Fibroblast of villous mesenchyme (primary cell): ENCODE data around the gene TRIOBP. TPM values are rescaled to one million over a fixed set of nuclear protein-coding genes. Genes with fewer than 3 reads are reported as not detected.

Experiments used
- DNase-seq: peaks from one replicate; pipeline ENCODE4 v3.0.0-alpha.2; 2010; ENCODE audit warnings: low read depth
- H3K4me3 ChIP-seq: 2 replicates; pipeline ENCODE4 v1.5.1; 2011; ENCODE audit warnings: low read depth, mild to moderate bottlenecking, low read length
- CTCF ChIP-seq: IDR thresholded peaks from 2 replicates; pipeline ENCODE4 v1.5.1; 2012; ENCODE audit warnings: low read depth, mild to moderate bottlenecking, low read length; ENCODE audit not compliant: insufficient read depth
- total RNA-seq: library from RNA; depleted of rRNA; stranded (reverse); fragments of >200 nt; gene quantifications from 2 replicates; pipeline ENCODE4 v1.2.3, GENCODE V29; 2012

TRIOBP gene
- total RNA-seq, 1 donor, result 121 TPM

DNA sequence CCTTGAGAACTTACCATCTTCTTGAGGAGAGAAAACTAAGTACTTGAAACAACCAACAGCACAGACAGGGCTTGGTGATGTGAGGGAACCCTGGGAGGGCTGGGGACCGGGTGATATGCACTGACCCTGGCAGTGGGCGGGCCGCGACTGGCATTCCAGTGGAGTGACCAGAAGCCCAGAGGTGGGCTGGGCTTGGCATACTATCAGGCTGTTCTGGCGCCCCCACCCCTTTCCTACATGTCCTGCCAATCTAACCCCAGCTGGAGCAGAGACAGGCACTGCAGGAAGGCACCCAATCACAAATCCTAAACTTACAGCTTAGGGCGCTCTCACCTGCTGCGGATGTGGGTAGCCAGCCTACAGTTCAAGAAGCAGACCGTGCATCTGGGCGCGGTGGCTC lies 56.9 kb downstream of the TRIOBP start:
- no peak overlapping the region for H3K4me3 ChIP-seq
- no peak for DNase-seq
- TF ChIP-seq CTCF, result no peak

- H3K4me3 ChIP-seq, result no peak overlapping the region
- no peak for TF ChIP-seq CTCF
- no peak for DNase-seq
These were observed 60.8 kb downstream of the TRIOBP start for GRCh38 chr22:37757663-37758062.

DNA sequence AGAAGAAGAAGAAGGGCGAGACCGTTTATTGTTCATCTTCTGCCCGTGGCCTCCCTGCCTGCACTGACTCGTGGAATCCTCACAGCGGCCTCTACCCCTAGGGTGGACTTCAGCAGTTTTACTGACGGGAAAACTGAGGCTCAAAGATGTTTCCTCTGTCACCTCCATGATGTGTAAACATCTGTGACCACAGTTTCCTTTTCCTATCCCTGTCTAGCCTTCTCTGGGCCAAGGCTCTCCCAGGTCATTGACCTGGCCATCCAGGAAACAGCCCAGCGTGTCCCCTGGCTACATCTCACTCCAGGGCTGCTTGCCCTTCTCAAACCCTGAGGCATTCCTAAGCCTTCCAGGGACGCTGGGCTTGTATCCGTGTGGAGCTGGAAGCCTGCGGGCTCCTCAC lies 61.8 kb downstream of the TRIOBP start:
- TF ChIP-seq CTCF, result no peak
- DNase-seq, result no peak
- H3K4me3 ChIP-seq, result no peak overlapping the region

DNA sequence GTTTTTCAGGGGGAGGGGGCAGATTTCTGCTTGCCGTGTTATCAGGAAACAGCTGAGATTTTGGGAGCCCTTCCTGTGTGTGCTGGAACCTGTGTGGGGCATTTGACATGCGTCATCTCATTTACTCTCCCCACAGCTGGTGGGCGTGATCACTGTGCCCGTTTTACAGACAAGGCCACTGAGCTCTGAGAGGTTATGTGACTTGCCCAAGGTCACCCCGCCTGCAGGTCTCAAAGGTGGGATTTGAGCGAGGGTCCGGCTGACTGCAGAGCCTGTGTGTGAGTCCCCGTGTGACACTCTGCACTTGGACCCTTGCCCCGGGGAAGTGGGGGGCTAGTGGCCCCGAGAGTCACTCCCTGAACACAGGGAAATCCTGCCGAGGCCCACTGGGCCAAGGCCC lies 62.4 kb downstream of the TRIOBP start:
- TF ChIP-seq CTCF, result no peak
- H3K4me3 ChIP-seq, result no peak overlapping the region
- no peak for DNase-seq

DNA sequence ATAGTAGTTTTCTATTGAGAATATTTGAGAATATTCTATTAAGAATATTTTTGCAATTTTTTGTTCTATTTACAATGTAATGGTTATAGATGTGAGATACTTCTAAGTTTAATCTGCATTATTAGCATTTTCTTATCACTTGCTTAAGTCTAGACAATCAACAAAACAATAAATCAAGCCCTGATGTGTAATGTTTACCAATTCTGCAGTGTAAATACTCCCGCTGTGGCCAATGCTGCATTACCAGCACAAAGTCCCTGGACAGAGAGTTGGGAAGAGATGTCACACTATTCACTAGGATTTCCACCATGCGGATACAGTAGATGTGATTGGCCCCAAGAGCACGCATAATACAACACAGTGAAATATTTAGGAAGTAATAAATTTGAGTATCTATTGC lies 63.3 kb downstream of the TRIOBP start:
- no peak for TF ChIP-seq CTCF
- no peak overlapping the region for H3K4me3 ChIP-seq
- no peak for DNase-seq

DNA sequence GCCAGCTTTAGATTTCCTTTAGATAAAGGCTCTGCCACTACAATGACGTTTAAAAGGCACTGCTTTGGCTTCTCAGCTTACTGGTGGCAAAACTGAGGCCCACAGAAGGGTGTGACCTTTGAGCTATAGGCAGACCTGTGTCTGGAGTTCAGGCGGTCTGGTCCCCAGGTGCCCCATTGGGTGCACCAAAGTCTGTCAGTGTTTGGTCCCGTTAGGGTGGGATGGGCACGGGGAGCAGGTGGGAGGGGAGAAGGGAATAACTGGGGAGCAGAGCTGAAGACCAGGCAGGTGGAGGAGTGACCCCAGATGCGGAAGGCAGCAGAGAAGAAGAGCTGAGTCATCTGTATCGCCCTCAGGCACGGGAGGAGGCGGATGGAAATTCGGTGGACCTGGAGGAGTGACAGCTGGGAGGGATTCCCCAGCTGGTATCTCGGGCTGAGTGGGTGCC lies 65.6 kb downstream of the TRIOBP start:
- no peak for DNase-seq
- no peak overlapping the region for H3K4me3 ChIP-seq
- no peak for TF ChIP-seq CTCF

- H3K4me3 ChIP-seq, result no peak overlapping the region
- DNase-seq, result no peak
- no peak for TF ChIP-seq CTCF
These were observed 66.2 kb downstream of the TRIOBP start for GRCh38 chr22:37763012-37763411.
